Uterus (tissue), 2 donors: ENCODE data around the gene RBFOX2.

Source experiments
- POLR2A ChIP-seq, 2 donors: fragments of 450-650 bp; IDR thresholded peaks; one replicate each; pipeline ENCODE4 v1.6.1; 2016; ENCODE audit warnings: antibody characterized with exemption in 2 of 2, mild to moderate bottlenecking in 1 of 2, moderate library complexity in 1 of 2
- TF ChIP-seq, protein P1 (sequence below), 4 experiments: fragments of 200-600 bp in 2 of 4; fragments of 450-650 bp in 2 of 4; sonication (generic) in 2 of 4; IDR thresholded peaks; one replicate each; pipeline ENCODE4 v1.5.1; 2016 to 2019; ENCODE audit warnings: antibody characterized with exemption in 4 of 4, mild to moderate bottlenecking in 2 of 4, moderate library complexity in 1 of 4

DNA sequence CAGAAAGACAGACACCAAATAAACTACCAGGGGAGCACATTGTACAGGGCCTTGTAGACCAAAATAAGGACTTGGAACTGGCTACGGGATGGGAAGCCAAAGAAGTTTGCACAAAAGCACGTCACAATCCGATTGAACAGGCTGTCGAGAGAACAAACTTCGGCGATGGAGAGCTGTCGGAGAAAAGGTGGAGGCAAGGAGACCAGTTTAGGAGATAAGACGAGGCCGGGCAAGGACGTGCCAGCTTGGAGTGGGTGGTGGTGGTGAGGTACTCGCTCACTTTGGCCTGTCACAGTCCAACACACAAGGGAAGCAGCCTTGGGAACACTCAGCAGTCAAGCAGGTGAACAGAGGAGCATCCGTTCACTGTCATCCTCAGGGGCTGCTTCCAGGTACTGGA, 291.9 kb downstream of the RBFOX2 start:
- TF ChIP-seq POLR2A (IDR thresholded peaks at IDR 0.05): no peak
- TF ChIP-seq, protein P1, sequence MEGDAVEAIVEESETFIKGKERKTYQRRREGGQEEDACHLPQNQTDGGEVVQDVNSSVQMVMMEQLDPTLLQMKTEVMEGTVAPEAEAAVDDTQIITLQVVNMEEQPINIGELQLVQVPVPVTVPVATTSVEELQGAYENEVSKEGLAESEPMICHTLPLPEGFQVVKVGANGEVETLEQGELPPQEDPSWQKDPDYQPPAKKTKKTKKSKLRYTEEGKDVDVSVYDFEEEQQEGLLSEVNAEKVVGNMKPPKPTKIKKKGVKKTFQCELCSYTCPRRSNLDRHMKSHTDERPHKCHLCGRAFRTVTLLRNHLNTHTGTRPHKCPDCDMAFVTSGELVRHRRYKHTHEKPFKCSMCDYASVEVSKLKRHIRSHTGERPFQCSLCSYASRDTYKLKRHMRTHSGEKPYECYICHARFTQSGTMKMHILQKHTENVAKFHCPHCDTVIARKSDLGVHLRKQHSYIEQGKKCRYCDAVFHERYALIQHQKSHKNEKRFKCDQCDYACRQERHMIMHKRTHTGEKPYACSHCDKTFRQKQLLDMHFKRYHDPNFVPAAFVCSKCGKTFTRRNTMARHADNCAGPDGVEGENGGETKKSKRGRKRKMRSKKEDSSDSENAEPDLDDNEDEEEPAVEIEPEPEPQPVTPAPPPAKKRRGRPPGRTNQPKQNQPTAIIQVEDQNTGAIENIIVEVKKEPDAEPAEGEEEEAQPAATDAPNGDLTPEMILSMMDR (IDR thresholded peaks at IDR 0.05): no peak
